VCaP (cell line): ENCODE measurements around the gene PI16.

ENCODE experiments used
- H3K27ac ChIP-seq: fragments of 450-650 bp; 2 replicates; pipeline ENCODE4 v1.5.1; 2017
- CTCF ChIP-seq: fragments of 450-650 bp; conservative IDR thresholded peaks from 2 replicates; pipeline ENCODE4 v1.5.1; 2017; ENCODE audit warnings: mild to moderate bottlenecking, moderate library complexity

Gene PI16

DNA sequence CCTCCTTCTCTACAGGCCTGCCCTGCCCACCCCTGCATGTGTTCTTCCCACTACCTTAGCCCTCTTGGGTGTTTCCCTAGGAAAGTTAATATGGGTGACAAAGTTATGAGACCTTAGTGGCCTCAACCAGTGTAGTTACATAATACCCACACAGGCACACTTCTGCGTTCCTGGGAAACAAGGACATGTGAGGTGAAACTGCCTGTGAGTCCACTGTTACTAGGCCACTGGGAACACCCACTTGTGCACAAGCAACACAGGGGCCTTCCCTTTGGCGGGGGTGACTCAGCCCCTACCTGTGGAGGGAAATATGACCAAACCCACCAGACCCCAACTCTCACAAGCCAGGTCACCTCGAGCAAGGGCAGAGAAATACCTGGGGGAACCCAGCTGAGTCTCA is 12.8 kb downstream of the PI16 start:
- no peak overlapping the region for H3K27ac ChIP-seq
- TF ChIP-seq CTCF = no peak

- TF ChIP-seq CTCF = no peak
Observed at GRCh38 chr6:36967757-36968156, 13.2 kb downstream of the PI16 start.

DNA sequence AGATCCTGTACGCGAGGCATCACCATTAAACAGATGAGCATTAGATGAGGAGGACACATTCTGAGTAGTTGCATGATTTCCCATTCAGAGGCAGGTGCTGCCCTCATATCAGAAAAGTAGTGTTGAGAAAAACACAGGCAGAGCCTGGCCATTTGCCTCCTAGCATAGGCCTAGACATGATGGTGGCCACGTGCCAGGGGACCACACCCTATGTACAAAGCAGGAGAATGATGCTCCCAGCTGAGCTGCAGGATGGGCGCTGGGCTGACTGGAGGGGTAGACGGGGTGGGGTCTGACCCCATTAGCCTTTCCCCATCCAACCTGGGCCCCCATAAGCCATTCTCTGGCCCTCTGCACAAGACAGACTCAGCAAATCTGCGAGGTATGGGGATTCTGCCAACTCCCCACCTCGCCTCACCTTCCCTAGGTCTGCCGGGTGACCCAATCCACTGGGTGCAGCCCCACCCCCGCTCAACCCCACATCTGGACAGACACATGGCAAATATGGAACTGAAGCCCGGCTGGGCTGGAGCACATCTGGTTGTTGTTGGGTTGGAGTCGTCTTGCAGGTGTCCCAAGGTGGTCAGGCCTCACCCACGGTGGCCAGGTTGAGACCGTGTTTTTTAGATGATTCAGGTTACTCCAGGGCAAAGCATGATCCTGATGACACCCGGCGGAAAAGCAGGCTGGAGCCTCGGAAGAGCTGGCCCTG is 13.9 kb downstream of the PI16 start:
- H3K27ac ChIP-seq = no peak overlapping the region
- TF ChIP-seq CTCF = no peak

More at GRCh38 chr6:36967757-36968156, 13.2 kb downstream of the PI16 start:
- H3K27ac ChIP-seq = no peak overlapping the region

GRCh38 chr6:36969240-36969691 is 14.7 kb downstream of the PI16 start:
- no peak for TF ChIP-seq CTCF
- no peak overlapping the region for H3K27ac ChIP-seq

DNA sequence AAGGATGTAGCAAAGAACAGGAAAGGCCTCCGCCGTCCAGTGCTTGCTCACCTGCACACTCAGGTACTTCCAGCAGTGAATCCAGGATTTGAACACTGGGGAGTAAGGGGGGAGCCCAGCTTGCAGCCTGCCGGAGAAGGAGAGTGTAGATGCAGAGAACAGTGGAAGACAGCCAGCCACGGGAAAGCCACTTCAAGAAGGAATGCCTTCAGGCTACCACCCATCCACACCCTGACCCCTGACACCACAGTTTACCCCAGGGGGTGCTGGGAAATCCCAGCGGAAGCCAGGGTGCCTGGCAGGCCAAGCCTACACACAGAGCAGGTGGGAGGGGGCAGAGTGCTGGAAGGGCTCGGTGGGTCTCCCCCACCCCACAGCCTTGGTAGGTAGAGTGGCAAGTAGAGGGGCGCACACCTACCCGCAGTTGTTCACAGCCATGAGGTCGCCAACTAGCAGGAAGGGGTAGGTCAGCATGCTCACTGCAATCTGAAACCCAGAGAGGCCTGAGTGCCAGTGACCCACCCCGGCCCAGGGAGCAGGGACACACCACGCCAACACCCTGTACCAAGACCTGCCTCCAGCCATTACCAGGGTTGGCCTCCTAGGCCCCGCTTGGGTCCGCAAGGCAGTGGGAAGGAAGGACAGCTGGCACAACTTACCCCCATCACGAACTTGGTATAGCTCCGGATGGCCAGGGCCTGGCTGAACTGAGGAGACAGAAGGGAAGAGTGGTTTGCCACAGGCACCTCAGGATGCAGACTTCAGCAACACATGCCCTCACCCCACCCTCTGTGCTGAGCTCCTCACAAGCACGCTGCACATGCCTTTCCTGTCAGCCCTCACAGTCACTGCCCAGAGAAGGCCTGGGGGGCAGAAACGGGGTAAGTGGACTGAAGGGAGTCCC is 15.7 kb downstream of the PI16 start:
- TF ChIP-seq CTCF = no peak
- H3K27ac ChIP-seq = no peak overlapping the region

GRCh38 chr6:36970892-36971842 is 16.6 kb downstream of the PI16 start:
- H3K27ac ChIP-seq = no peak overlapping the region
- no peak for TF ChIP-seq CTCF
